A549 (cell line): Measurements from ENCODE around the gene ULK2.

Source experiments
- CEBPB ChIP-seq, 2 experiments: fragments of >200 bp in 1 of 2; sonication (Bioruptor Twin) in 1 of 2; formaldehyde crosslinking in 1 of 2; IDR thresholded peaks; 2 replicates each; pipeline ENCODE4 v1.6.1; 2012 to 2016
- CTCF ChIP-seq: fragments of >200 bp; sonication (Bioruptor Twin); formaldehyde crosslinking; IDR thresholded peaks from 3 replicates; pipeline ENCODE4 v1.5.1; 2016
- EP300 ChIP-seq, 2 experiments: fragments of >200 bp; sonication (Bioruptor Twin); formaldehyde crosslinking; IDR thresholded peaks; 2 replicates in 1 of 2; 3 replicates in 1 of 2; pipeline ENCODE4 v1.6.1; 2016 to 2017
- JUNB ChIP-seq: fragments of >200 bp; sonication (Bioruptor Twin); formaldehyde crosslinking; IDR thresholded peaks from 2 replicates; pipeline ENCODE4 v1.6.1; 2016
- MAZ ChIP-seq: fragments of 150-350 bp; IDR thresholded peaks from 2 replicates; pipeline ENCODE4 v1.6.1; 2014; ENCODE audit warnings: antibody characterized with exemption, low read depth, low read length, borderline replicate concordance
- POLR2A ChIP-seq: IDR thresholded peaks from 2 replicates; pipeline ENCODE4 v1.6.1; 2012; ENCODE audit warnings: mild to moderate bottlenecking, low read length
- RAD21 ChIP-seq, 2 experiments: fragments of >200 bp in 1 of 2; sonication (Bioruptor Twin) in 1 of 2; formaldehyde crosslinking in 1 of 2; IDR thresholded peaks in 1 of 2; conservative IDR thresholded peaks in 1 of 2; 2 replicates in 1 of 2; 3 replicates in 1 of 2; pipeline ENCODE4 v1.6.1; 2012 to 2018; ENCODE audit warnings: inconsistent platforms in 1 of 2
- RCOR1 ChIP-seq: fragments of 150-350 bp; IDR thresholded peaks from 2 replicates; pipeline ENCODE4 v1.6.1; 2014; ENCODE audit warnings: antibody characterized with exemption, low read length, low read depth

DNA sequence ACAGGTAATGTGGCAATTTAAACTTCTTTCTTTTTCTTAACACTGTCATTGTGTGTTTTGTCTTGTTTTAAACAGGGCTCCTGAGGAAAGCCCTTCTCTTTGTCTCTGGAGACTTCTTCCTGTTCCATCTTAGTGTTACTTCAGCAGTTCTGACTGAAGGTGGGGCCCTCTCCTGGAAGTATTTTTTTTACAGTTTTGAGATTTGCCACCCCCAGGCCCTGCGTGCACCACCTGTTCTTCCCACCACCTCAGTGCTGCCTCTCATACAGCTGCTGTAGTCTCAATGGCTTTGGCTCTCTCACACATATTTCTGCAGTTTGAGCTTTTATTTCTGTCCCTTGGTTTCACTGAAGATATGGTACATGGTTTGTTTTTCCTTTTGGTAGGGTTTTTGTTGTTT lies 67.2 kb downstream of the ULK2 start:
- TF ChIP-seq CEBPB (IDR thresholded peaks at IDR 0.05) (no peak), RCOR1 (no peak), CTCF (no peak), POLR2A (no peak), RAD21 (conservative IDR thresholded peaks at IDR 0.05 in 1 of 2, IDR thresholded peaks at IDR 0.05 in 1 of 2) (no peak), EP300 (IDR thresholded peaks at IDR 0.05) (no peak), MAZ (no peak), JUNB (no peak)
